Measurements from ENCODE around the gene EIF4E2. TPM values are rescaled to one million over a fixed set of nuclear protein-coding genes. Genes with fewer than 3 reads are reported as not detected.

EIF4E2 gene
- total and polyA plus RNA-seq, 8 donors, result 17.8 to 33.0 (median 26.8) TPM

- WGBS, 2 donors, result 75 to 77% methylated on average over 14 of the region's 14 CpGs
- H3K27me3 ChIP-seq, result no peaks in the 10 kb centered on the region
- H3K9me3 ChIP-seq, result no peaks in the 10 kb centered on the region
- DNase-seq (peak in 2 of 6 donors; percentile 37 to 55), FAIRE-seq (no peak), ATAC-seq (no peak)
- H3K27ac ChIP-seq, result no peak overlapping the region
- H3K36me3 ChIP-seq, result no peaks in the 10 kb centered on the region
- intact Hi-C loops (cut with DNase I), result no loop called here
- no peak overlapping the region for H3K4me3 ChIP-seq
- TF ChIP-seq CTCF (IDR thresholded peaks at IDR 0.05), result no peak
- H3K4me1 ChIP-seq, result no peaks in the 10 kb centered on the region
Measured at GRCh38 chr2:232534940-232535651, 15.4 kb upstream of the EIF4E2 start.

DNA sequence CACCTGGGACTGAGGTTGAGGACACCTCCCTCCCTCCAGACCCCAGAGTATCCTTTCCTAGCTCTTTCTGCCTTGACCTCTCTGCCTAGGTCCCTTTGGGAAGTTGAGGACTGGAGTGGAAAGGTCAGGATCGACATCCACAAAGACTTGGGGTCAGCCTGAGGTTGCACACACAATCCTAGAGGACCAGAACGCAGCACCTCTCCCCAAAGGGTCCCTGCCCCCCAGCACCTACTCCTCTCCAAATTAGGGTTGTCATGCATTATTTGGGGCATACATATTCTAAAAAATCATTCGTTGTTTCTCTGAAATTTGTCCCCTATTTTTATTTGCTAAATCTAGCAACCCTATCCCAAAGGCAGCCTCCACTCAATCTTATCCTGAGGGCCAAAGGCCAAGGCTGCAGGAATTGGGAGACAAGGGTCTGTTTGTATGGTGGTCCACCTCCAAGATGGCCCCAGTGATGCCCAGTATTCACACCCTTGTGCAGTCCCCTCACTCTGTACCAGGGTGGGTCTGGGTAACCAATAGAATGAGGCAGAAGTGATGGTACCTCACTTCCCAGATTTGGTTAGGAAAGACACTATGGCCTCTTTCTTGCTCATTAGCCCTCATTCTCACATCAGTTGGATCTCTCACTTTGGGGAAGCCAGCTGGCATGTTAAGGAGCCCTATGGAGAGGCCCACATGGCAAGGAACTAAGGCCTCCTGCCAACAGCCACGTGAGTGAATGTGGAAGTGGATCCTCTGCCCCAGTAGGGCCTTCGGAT is 14.5 kb upstream of the EIF4E2 start:
- H3K36me3 ChIP-seq, result no peaks in the 10 kb centered on the region
- no peaks in the 10 kb centered on the region for H3K4me1 ChIP-seq
- H3K4me3 ChIP-seq, result no peak overlapping the region
- FAIRE-seq (no peak), DNase-seq (peak in 1 of 6 donors; percentile 5), ATAC-seq (no peak)
- no peak overlapping the region for H3K27ac ChIP-seq
- intact Hi-C loops (cut with DNase I), result no loop called here
- H3K9me3 ChIP-seq, result no peaks in the 10 kb centered on the region
- TF ChIP-seq CTCF (IDR thresholded peaks at IDR 0.05), result no peak
- 89 to 92% methylated on average over 5 of the region's 5 CpGs for WGBS, 2 donors
- H3K27me3 ChIP-seq, result no peaks in the 10 kb centered on the region

GRCh38 chr2:232537079-232537478 is 13.4 kb upstream of the EIF4E2 start:
- DNase-seq (peak in 1 of 6 donors; percentile 31), ATAC-seq (peak; percentile 11 to 52 (median 28)), FAIRE-seq (no peak)
- Histone ChIP-seq H3K9me3 (no peaks in the 10 kb centered on the region), H3K4me1 (no peaks in the 10 kb centered on the region), H3K4me3 (no peak overlapping the region), H3K27me3 (no peaks in the 10 kb centered on the region), H3K36me3 (no peaks in the 10 kb centered on the region), H3K27ac (no peak overlapping the region)
- 55 to 58% methylated on average over 5 of the region's 5 CpGs for WGBS, 2 donors
- no peak for TF ChIP-seq CTCF (IDR thresholded peaks at IDR 0.05)
- intact Hi-C loops (cut with DNase I), result no loop called here

- FAIRE-seq (no peak), DNase-seq (peak in 5 of 6 donors; percentile 78 to 90 (median 83)), ATAC-seq (peak; percentile 76 to 91 (median 88))
- no peak for TF ChIP-seq CTCF (IDR thresholded peaks at IDR 0.05)
- Histone ChIP-seq H3K27me3 (no peaks in the 10 kb centered on the region), H3K27ac (no peak overlapping the region), H3K4me3 (no peak overlapping the region), H3K36me3 (no peaks in the 10 kb centered on the region), H3K4me1 (no peaks in the 10 kb centered on the region), H3K9me3 (no peaks in the 10 kb centered on the region)
- intact Hi-C loops (cut with DNase I), result no loop called here
- WGBS, 2 donors, result 27 to 35% methylated on average over 4 of the region's 4 CpGs
Measured at GRCh38 chr2:232537499-232537898, 13.0 kb upstream of the EIF4E2 start.

GRCh38 chr2:232538671-232539070 is 11.8 kb upstream of the EIF4E2 start:
- no peaks in the 10 kb centered on the region for H3K4me1 ChIP-seq
- ATAC-seq, result no peak
- 63 to 73% methylated on average over 4 of the region's 4 CpGs for WGBS, 2 donors
- H3K4me3 ChIP-seq, result no peak overlapping the region
- intact Hi-C loops (cut with DNase I), result no loop called here
- H3K9me3 ChIP-seq, result no peaks in the 10 kb centered on the region
- FAIRE-seq, result no peak
- no peak overlapping the region for H3K27ac ChIP-seq
- no peaks in the 10 kb centered on the region for H3K36me3 ChIP-seq
- DNase-seq, result peak in 2 of 6 donors; percentile 8 to 22
- H3K27me3 ChIP-seq, result no peaks in the 10 kb centered on the region
- TF ChIP-seq CTCF (IDR thresholded peaks at IDR 0.05), result no peak

All from pancreas (tissue), 10 donors.